OCI-LY3 (cell line): ENCODE results near the gene SCN4A.

Experiments
- EZH2phosphoT487 ChIP-seq: fragments of 200-600 bp; shearing (Covaris generic); IDR thresholded peaks from 2 replicates; pipeline ENCODE4 v1.6.1; 2018; ENCODE audit warnings: antibody characterized with exemption, mixed run types, low read depth
- TF ChIP-seq, protein P1 (sequence below): fragments of 200-600, 300-600 bp; sonication (generic); IDR thresholded peaks from 2 replicates; pipeline ENCODE4 v1.5.1; 2014; ENCODE audit warnings: antibody characterized with exemption, low read length, low read depth

DNA sequence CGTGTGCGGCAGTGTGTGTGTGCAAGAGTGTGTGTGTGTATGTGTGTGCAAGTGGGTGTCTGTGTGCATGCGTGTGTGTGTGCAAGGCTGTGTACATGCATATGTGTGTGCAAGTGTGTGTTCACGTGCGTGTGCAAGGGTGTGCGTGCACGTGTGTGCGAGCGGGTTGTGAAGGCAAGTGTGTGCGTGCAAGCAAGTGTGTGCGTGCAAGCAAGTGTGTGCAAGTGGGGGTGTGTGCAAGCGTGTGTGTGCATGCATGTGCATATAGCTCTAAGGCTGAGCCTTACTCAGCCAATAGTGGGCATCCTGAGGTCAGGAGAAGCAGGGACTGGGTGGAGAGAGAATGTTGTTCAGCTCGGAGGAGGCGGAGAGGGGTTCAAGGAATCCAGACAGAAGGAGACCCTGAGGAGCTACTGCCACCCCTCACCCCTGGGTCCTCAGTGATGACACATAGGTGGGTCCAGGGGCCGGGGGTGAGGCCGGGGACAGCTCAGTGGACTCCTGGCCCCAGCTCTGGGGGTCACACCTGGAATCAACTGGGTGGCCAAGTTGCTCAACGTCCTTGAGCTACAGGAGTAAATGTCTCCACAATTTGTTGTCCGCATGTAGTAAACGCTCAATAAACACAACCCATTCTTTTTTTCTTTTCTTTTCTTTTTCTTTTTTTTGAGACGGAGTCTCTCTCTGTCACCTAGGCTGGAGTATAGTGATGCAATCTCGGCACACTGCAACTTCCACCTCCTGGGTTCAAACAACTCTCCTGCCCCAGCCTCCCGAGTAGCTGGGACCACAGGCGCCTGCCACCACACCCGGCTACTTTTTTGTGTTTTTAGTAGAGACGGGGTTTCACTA is 27.2 kb upstream of the SCN4A start:
- TF ChIP-seq EZH2phosphoT487, result no peak
- TF ChIP-seq, protein P1, sequence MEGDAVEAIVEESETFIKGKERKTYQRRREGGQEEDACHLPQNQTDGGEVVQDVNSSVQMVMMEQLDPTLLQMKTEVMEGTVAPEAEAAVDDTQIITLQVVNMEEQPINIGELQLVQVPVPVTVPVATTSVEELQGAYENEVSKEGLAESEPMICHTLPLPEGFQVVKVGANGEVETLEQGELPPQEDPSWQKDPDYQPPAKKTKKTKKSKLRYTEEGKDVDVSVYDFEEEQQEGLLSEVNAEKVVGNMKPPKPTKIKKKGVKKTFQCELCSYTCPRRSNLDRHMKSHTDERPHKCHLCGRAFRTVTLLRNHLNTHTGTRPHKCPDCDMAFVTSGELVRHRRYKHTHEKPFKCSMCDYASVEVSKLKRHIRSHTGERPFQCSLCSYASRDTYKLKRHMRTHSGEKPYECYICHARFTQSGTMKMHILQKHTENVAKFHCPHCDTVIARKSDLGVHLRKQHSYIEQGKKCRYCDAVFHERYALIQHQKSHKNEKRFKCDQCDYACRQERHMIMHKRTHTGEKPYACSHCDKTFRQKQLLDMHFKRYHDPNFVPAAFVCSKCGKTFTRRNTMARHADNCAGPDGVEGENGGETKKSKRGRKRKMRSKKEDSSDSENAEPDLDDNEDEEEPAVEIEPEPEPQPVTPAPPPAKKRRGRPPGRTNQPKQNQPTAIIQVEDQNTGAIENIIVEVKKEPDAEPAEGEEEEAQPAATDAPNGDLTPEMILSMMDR, result no peak
